Right lobe of liver (tissue), 4 donors: ENCODE measurements around the gene LHFPL6.

Experiments
- CTCF ChIP-seq, 4 donors: fragments of 200-600 bp in 3 of 4; fragments of 450-650 bp in 1 of 4; IDR thresholded peaks; one replicate each; pipeline versions ENCODE4 v1.5.1 to v1.8.0; 2016 to 2022; ENCODE audit warnings: antibody characterized with exemption in 4 of 4, mild to moderate bottlenecking in 2 of 4
- POLR2A ChIP-seq: fragments of 450-650 bp; IDR thresholded peaks from one replicate; pipeline ENCODE4 v1.6.1; 2017; ENCODE audit warnings: antibody characterized with exemption, mild to moderate bottlenecking
- donor health status: DM: no; HTN: no; CAD: no.
- donor health status: DM: no; HTN: no; CAD: no.
- donor health status: DM: no; HTN: yes; CAD: no.

GRCh38 chr13:39486758-39487157 lies 116.2 kb downstream of the LHFPL6 start:
- TF ChIP-seq CTCF (IDR thresholded peaks at IDR 0.05) (no peak), POLR2A (no peak)
